K562 (cell line): Measurements from ENCODE around the gene RAB4B. TPM values are rescaled to one million over a fixed set of nuclear protein-coding genes. Genes with fewer than 3 reads are reported as not detected.

Experiments used
- ATAC-seq: fragments of 200-7000 bp; cut with Tn5 transposase; 3 replicates; pipeline ENCODE4 v1.9.1; 2020; ENCODE audit warnings: moderate library complexity
- BruUV-seq: library from RNA; stranded (reverse); fragments of 400-500 nt; replicated peaks from 2 replicates; lab custom pipeline; 2021; lab: Mats Ljungman, UMichigan
- CTCF ChIA-PET: fragments of 300-600 bp; formaldehyde crosslinking; extraction: SDS; loops from one replicate; lab custom pipeline; 2021; ENCODE audit warnings: low intra/inter-chr PET ratio; lab: Yijun Ruan, JAX
- POLR2A ChIA-PET: fragments of 300-600, 350-650 bp; sonication (Branson Sonifier 250); formaldehyde crosslinking; extraction: SDS; loops from one replicate; lab custom pipeline; 2021; ENCODE audit warnings: antibody characterized with exemption, inconsistent platforms; lab: Yijun Ruan, JAX
- DNase-seq, 4 experiments: peaks; one replicate each; pipeline versions ENCODE4 v3.0.0 to v3.0.0-alpha.2; 2011 to 2018; ENCODE audit warnings: low spot score in 3 of 4, mixed read lengths in 3 of 4; ENCODE audit errors: extremely low read depth in 1 of 4
- FAIRE-seq: peaks from 2 replicates; lab custom pipeline; 2011; peaks lifted over from hg19 to GRCh38; lab: Jason Lieb, UNC
- H2AFZ ChIP-seq: 2 replicates; pipeline ENCODE4 v1.6.0; 2011; ENCODE audit warnings: low read depth, low read length, control low read depth, inconsistent platforms
- H3K27ac ChIP-seq: fragments of 200-600 bp; 3 replicates; pipeline ENCODE4 v1.8.0; 2011; ENCODE audit warnings: low read depth, mild to moderate bottlenecking, control low read depth, inconsistent platforms, low read length, moderate library complexity, mixed read lengths; ENCODE audit errors: extremely low read depth
- H3K27me3 ChIP-seq, 2 experiments: fragments of 300-600 bp in 1 of 2; 2 replicates in 1 of 2; 3 replicates in 1 of 2; pipeline versions ENCODE4 v1.6.0 to v1.8.0; 2011; ENCODE audit warnings: inconsistent platforms in 2 of 2, low read length in 2 of 2, mild to moderate bottlenecking in 1 of 2, mixed read lengths in 1 of 2, moderate library complexity in 1 of 2; ENCODE audit not compliant: control insufficient read depth in 2 of 2, insufficient read depth in 2 of 2
- H3K36me3 ChIP-seq: fragments of 300-600 bp; 3 replicates; pipeline ENCODE4 v1.8.0; 2011; ENCODE audit warnings: mild to moderate bottlenecking, low read length, inconsistent platforms; ENCODE audit not compliant: control insufficient read depth, insufficient read depth
- H3K4me1 ChIP-seq, 2 experiments: fragments of 200-600 bp in 1 of 2; replicated peaks in 1 of 2; 2 replicates in 1 of 2; 3 replicates in 1 of 2; pipeline versions ENCODE4 v1.5.1 to v1.8.0; 2011; ENCODE audit warnings: inconsistent platforms in 2 of 2, low read length in 2 of 2, mild to moderate bottlenecking in 1 of 2, mixed read lengths in 1 of 2, moderate library complexity in 1 of 2; ENCODE audit not compliant: control insufficient read depth in 2 of 2, insufficient read depth in 2 of 2
- H3K4me2 ChIP-seq: 2 replicates; pipeline ENCODE4 v1.6.1; 2011; ENCODE audit warnings: low read length, control low read depth, inconsistent platforms, mixed read lengths; ENCODE audit not compliant: insufficient read depth
- H3K4me3 ChIP-seq: fragments of 200-600 bp; sonication (generic), shearing (Covaris generic); 2 replicates; pipeline ENCODE4 v1.5.1; 2016; ENCODE audit warnings: control low read depth, inconsistent platforms
- H3K79me2 ChIP-seq: fragments of 200-600 bp; 3 replicates; pipeline ENCODE4 v1.8.0; 2011; ENCODE audit warnings: low read length, inconsistent platforms; ENCODE audit not compliant: control insufficient read depth, insufficient read depth
- H3K9ac ChIP-seq, 2 experiments: 2 replicates each; pipeline versions ENCODE4 v1.6.0 to v1.6.1; 2011; ENCODE audit warnings: low read depth in 2 of 2, low read length in 2 of 2, control low read depth in 1 of 2, inconsistent platforms in 1 of 2, mild to moderate bottlenecking in 1 of 2, mixed read lengths in 1 of 2; ENCODE audit not compliant: insufficient read depth in 1 of 2
- H3K9me1 ChIP-seq: one replicate; pipeline ENCODE4 v1.6.0; 2011; ENCODE audit warnings: inconsistent platforms, mild to moderate bottlenecking, low read length, moderate library complexity; ENCODE audit not compliant: control insufficient read depth, insufficient read depth
- H3K9me3 ChIP-seq: replicated peaks from 2 replicates; pipeline ENCODE4 v1.5.1; 2011; ENCODE audit warnings: low read depth, low read length, inconsistent platforms; ENCODE audit not compliant: control insufficient read depth, insufficient read depth
- H4K20me1 ChIP-seq: replicated peaks from 2 replicates; pipeline ENCODE4 v1.6.1; 2011; ENCODE audit warnings: low read length, inconsistent platforms, mixed read lengths; ENCODE audit not compliant: control insufficient read depth, insufficient read depth
- DEAF1 ChIP-seq: fragments of 450-650 bp; formaldehyde crosslinking; IDR thresholded peaks from 2 replicates; pipeline ENCODE4 v1.4.0; 2020; ENCODE audit warnings: mild to moderate bottlenecking, moderate library complexity
- ETV1 ChIP-seq: fragments of 450-650 bp; conservative IDR thresholded peaks from 2 replicates; pipeline ENCODE4 v1.6.1; 2016; ENCODE audit warnings: missing genetic modification characterization, control low read depth, low read depth, missing compliant biosample characterization
- HDAC8 ChIP-seq: fragments of 450-650 bp; IDR thresholded peaks from 2 replicates; pipeline ENCODE4 v1.6.1; 2016; ENCODE audit warnings: mild to moderate bottlenecking, missing genetic modification characterization, moderate library complexity, missing compliant biosample characterization
- KDM5B ChIP-seq: fragments of 200-600 bp; sonication (generic); IDR thresholded peaks from 2 replicates; pipeline ENCODE4 v1.6.1; 2012; ENCODE audit warnings: low read depth, mild to moderate bottlenecking, moderate library complexity, low read length, control low read depth, inconsistent platforms; ENCODE audit not compliant: insufficient replicate concordance
- KLF13 ChIP-seq: fragments of 450-650 bp; IDR thresholded peaks from 2 replicates; pipeline ENCODE4 v1.6.1; 2016; ENCODE audit warnings: missing genetic modification characterization, low read depth, mild to moderate bottlenecking, missing compliant biosample characterization, moderate library complexity, borderline replicate concordance
- MYNN ChIP-seq, 2 experiments: sonication (generic); formaldehyde crosslinking in 1 of 2; IDR thresholded peaks; 2 replicates each; pipeline versions ENCODE4 v1.5.0 to v1.6.1; 2016 to 2020; ENCODE audit warnings: antibody characterized with exemption in 1 of 2, missing genetic modification reagents in 1 of 2
- NELFE ChIP-seq: IDR thresholded peaks from 2 replicates; pipeline ENCODE4 v1.6.1; 2011; ENCODE audit warnings: mild to moderate bottlenecking; ENCODE audit not compliant: insufficient read depth, insufficient read length
- SOX6 ChIP-seq: fragments of 450-650 bp; IDR thresholded peaks from 2 replicates; pipeline ENCODE4 v1.6.1; 2014; ENCODE audit warnings: mild to moderate bottlenecking
- SREBF1 ChIP-seq: fragments of 150-350 bp; IDR thresholded peaks from 2 replicates; pipeline ENCODE4 v1.6.1; 2014; ENCODE audit warnings: antibody characterized with exemption, low read depth, low read length, borderline replicate concordance
- ZKSCAN3 ChIP-seq: fragments of 250-450 bp; sonication (Bioruptor Pico); IDR thresholded peaks from 2 replicates; pipeline ENCODE4 v1.4.0; 2020
- ZNF133 ChIP-seq: fragments of 250-450 bp; sonication (Bioruptor Pico); IDR thresholded peaks from 2 replicates; pipeline ENCODE4 v1.4.0; 2020; ENCODE audit warnings: mild to moderate bottlenecking
- ZNF274 ChIP-seq: IDR thresholded peaks from 2 replicates; pipeline ENCODE4 v1.6.1; 2011; ENCODE audit warnings: low read depth, mild to moderate bottlenecking, low read length, moderate library complexity, borderline replicate concordance
- WGBS: fragments of 100-300 bp; shearing (Covaris generic); methylation state at CpG from one replicate; pipeline ENCODE4 v1.1.6; 2016; ENCODE audit warnings: low coverage, mixed read lengths; ENCODE audit not compliant: insufficient coverage; ENCODE audit errors: missing lambda C conversion rate; 5-methylcytosine and 5-hydroxymethylcytosine counted together
- in situ Hi-C: fragments of 300-500 bp; cut with MboI; formaldehyde crosslinking; loops from 4 replicates; pipeline ENCODE4 v1.15.0; 2018; ENCODE audit warnings: inconsistent platforms, mixed read lengths
- intact Hi-C: fragments of 100-400 bp; cut with micrococcal nuclease; formaldehyde crosslinking; loops from 2 replicates; pipeline ENCODE4 v1.14.2; 2022
- polyA plus RNA-seq, 8 experiments: library from polyadenylated mRNA; depleted of rRNA in 4 of 8; stranded (reverse) in 5 of 8; unstranded in 3 of 8; fragments of >200 nt; fragmentation: Nextera tagmentation in 2 of 8; fragmentation: Illumina TruSeq in 1 of 8; extraction: Ambion mirVana in 2 of 8; extraction: Trizol in 1 of 8; gene quantifications; 2 replicates each; pipeline versions ENCODE4 v1.2.1 to v1.2.3, GENCODE V29; 2011 to 2014; ENCODE audit warnings: inconsistent platforms in 1 of 8, missing spikeins in 1 of 8
- total RNA-seq, 7 experiments: library from RNA; depleted of rRNA in 6 of 7; stranded (reverse); fragments of >200 nt in 6 of 7; fragmentation: Illumina TruSeq in 2 of 7; extraction: Trizol in 2 of 7; gene quantifications; 2 replicates each; pipeline versions ENCODE4 v1.2.1 to v1.2.3, GENCODE V29; 2011 to 2021; ENCODE audit warnings: low replicate concordance in 1 of 7
- TF ChIP-seq, protein P1 (sequence below), 3 experiments: fragments of 200-800 bp in 1 of 3; sonication (Bioruptor generic) in 1 of 3; sonication (generic) in 1 of 3; formaldehyde crosslinking in 1 of 3; IDR thresholded peaks; 2 replicates each; pipeline versions ENCODE4 v1.6.1 to v1.8.0; 2016 to 2022; ENCODE audit warnings: mild to moderate bottlenecking in 2 of 3, missing compliant biosample characterization in 2 of 3, missing genetic modification characterization in 2 of 3, missing genetic modification reagents in 1 of 3

RAB4B gene
- total and polyA plus RNA-seq, 9 of the 15 experiments (the other 6 are each of a cell fraction or from before 2014, with no cell fraction given): 0.28 to 20.4 (median 9.0) TPM

DNA sequence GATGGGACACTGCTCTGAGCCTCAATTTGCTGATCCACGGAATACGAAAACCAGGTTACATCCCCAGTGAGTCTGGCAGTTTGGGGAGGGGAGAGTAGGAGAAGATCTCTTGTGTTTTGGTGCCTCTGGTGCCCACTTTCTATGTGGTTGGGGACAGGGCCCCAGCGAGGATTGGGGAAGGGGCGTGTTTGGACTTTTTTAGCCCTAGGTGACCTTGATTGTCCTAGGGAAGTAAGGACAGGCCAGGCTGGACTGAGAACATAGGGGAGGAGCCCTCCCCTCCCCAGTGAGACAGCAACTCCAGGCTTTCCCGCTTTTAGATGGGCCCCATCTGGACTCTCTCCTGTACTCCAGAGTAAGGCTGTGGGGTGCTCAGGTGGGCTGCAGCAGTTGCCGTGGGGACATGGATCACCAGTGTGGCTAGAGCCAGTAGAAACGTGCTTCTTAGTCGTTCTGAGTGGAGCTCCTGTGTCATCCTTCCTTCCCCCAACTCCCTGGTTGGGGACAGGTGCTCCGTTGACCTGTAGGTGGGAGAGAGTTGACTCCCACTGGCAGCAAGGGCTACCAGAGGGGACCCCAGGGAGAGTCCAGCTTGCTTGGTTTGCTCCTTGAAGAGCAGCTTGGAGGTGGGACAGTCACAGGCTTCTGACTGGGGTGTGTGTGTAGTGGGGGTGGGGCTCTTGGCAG lies 25.3 kb downstream of the RAB4B start (continued):
- TF ChIP-seq KDM5B: no peak

DNA sequence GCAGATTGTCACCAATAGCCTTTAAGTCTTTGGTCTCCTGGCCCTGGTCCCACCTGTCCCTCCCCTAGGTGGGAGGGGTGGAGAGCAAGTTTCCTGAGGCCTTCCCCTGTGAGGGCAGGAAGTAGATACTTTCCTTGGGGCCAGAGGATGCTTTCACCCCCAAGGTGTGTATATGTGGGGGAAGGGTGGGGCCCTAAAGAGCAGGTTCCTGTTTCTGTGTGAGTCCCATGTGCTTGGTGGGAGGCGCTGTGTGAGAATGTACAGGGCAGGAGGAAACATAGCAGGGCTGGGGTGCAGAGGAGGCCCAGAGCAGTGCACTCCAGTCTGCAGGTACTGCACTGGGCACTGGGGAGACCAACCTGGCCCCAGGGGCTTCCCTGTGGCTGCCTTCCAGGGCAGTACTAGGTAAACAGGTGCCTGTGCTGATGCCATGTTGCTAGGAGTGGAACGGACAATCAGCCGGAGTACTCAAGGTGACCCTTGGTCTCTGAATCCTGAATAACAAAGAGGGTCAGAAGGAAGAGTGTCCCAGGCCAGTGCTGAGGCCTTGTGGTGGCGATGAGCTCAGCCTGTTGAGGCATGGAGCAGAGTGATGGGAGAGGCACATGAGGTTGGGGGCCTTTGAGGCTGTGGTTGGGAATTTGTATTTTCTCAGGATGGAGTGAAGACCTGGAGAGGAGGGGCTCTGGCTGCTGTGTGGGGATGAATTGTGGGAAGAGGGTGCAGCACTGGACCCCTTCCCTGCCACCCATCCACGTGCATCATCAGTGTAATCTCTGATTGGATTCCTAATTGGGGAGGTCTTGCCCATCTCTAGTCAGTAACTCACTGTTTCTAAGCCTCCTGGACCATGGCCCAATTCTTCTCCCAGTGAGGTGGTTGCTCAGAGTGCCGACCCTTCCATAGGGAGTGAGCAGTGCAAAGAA lies 26.1 kb downstream of the RAB4B start:
- H3K4me3 ChIP-seq: no peak overlapping the region
- H3K27me3 ChIP-seq: no peaks in the 10 kb centered on the region
- peak in 3 of 4 experiments; percentile 29 to 63 (median 30) for DNase-seq
- H3K9me3 ChIP-seq: no peaks in the 10 kb centered on the region
- intact Hi-C loops (no loop called here), in situ Hi-C loops (no loop called here)
- BruUV-seq: no TSS peak
- H3K79me2 ChIP-seq: peaks cover 88% of the 10 kb centered on the region
- peak overlapping the region; percentile 53; the same call in 2 of the 3 replicates for H3K27ac ChIP-seq
- peaks cover 88% of the 10 kb centered on the region for H3K36me3 ChIP-seq
- 84% methylated on average over 6 of the region's 6 CpGs for WGBS
- H3K4me2 ChIP-seq: 0 out of 2 replicates have a peak overlapping the region, but pooled peaks have one; percentile 79
- no peak overlapping the region for H2AFZ ChIP-seq
- peaks cover 58% of the 10 kb centered on the region for H4K20me1 ChIP-seq
- FAIRE-seq: no peak
- H3K9me1 ChIP-seq: peaks cover 24% of the 10 kb centered on the region
- ChIA-PET CTCF (no interaction called here), POLR2A (interaction anchor here (0.7 to 2.1 kb wide), 6 partner anchors 18 to 153 kb away, joined by 3 to 7 read pairs (median 3); partner anchors contain the start of genes ACTMAP and SNRPA)
- H3K4me1 ChIP-seq: peaks cover 42 to 79% of the 10 kb centered on the region in 2 experiments
- ATAC-seq: no peak; the same call in 2 of the 3 replicates
- peak overlapping the region in 1 of 2 experiments; percentile 91; a peak in 2 of 4 replicates for H3K9ac ChIP-seq
- no peak for TF ChIP-seq ETV1 (tag)
- TF ChIP-seq KLF13 (tag): no peak
- no peak for TF ChIP-seq HDAC8 (tag)
- TF ChIP-seq SOX6: no peak
- TF ChIP-seq DEAF1: no peak
- no peak for TF ChIP-seq ZKSCAN3 (CRISPR knock-in tag)
- no peak for TF ChIP-seq MYNN (IDR thresholded peaks at IDR 0.05)
- TF ChIP-seq MYNN (CRISPR knock-in tag; IDR thresholded peaks at IDR 0.05): no peak
- no peak for TF ChIP-seq SREBF1
- no peak for TF ChIP-seq NELFE
- no peak for TF ChIP-seq ZNF133
- no peak for TF ChIP-seq ZNF274
- TF ChIP-seq, protein P1, sequence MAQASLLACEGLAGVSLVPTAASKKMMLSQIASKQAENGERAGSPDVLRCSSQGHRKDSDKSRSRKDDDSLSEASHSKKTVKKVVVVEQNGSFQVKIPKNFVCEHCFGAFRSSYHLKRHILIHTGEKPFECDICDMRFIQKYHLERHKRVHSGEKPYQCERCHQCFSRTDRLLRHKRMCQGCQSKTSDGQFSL (CRISPR knock-in tag; IDR thresholded peaks at IDR 0.05): no peak
- TF ChIP-seq, protein P1 (tag; IDR thresholded peaks at IDR 0.05): no peak
